Caki2 (cell line): ENCODE measurements around the gene SPTB. TPM values are rescaled to one million over a fixed set of nuclear protein-coding genes. Genes with fewer than 3 reads are reported as not detected.
"Not testable (repeated sequence)": the region's sequence is repeated elsewhere in the genome, so short reads cannot be mapped to it uniquely, and the experiment has no call there.

Source experiments
- DNase-seq: peaks from one replicate; pipeline ENCODE4 v3.0.0-alpha.2; 2015; ENCODE audit warnings: low read depth
- in situ Hi-C: cut with HindIII; loops from 2 replicates; pipeline ENCODE4 v1.10.0; 2016; ENCODE audit warnings: low sequenced_read_pairs, low pct_unique_long_range_greater_than_20kb, mixed read lengths
- total RNA-seq: library from RNA; depleted of rRNA; stranded (reverse); fragments of >200 nt; shearing (Covaris generic); gene quantifications from 2 replicates; pipeline ENCODE4 v1.2.3, GENCODE V29; 2014; ENCODE audit warnings: low replicate concordance

Gene SPTB
- total RNA-seq, 1 experiment from 2014 or later, result 0.17 TPM

GRCh38 chr14:64806202-64806861, 73.4 kb downstream of the SPTB start:
- peak; percentile 62 for DNase-seq
- in situ Hi-C loops, result no loop called here

GRCh38 chr14:64805646-64806045, 74.1 kb downstream of the SPTB start:
- in situ Hi-C loops, DNase-seq: not testable (repeated sequence)

- in situ Hi-C loops, result no loop called here
- no peak for DNase-seq
These were observed 74.9 kb downstream of the SPTB start for GRCh38 chr14:64804754-64805260.

GRCh38 chr14:64801800-64802199, 77.9 kb downstream of the SPTB start:
- no peak for DNase-seq
- in situ Hi-C loops, result no loop called here

GRCh38 chr14:64801046-64801445, 78.7 kb downstream of the SPTB start:
- DNase-seq, result no peak
- in situ Hi-C loops, result no loop called here

- in situ Hi-C loops, result no loop called here
- DNase-seq, result peak; percentile 19
These were observed 79.7 kb downstream of the SPTB start for GRCh38 chr14:64800000-64800399.

GRCh38 chr14:64799555-64799954, 80.2 kb downstream of the SPTB start:
- no peak for DNase-seq
- in situ Hi-C loops, result no loop called here

GRCh38 chr14:64796369-64796768, 83.3 kb downstream of the SPTB start:
- in situ Hi-C loops, result no loop called here
- DNase-seq, result no peak

- in situ Hi-C loops, result no loop called here
- DNase-seq, result no peak
These were observed 83.8 kb downstream of the SPTB start for GRCh38 chr14:64795921-64796320.

- in situ Hi-C loops, result no loop called here
- DNase-seq, result no peak
These were observed 84.5 kb downstream of the SPTB start for GRCh38 chr14:64795211-64795610.

- DNase-seq, result no peak
- in situ Hi-C loops, result no loop called here
These were observed 86.7 kb downstream of the SPTB start for GRCh38 chr14:64792871-64793560.

GRCh38 chr14:64792231-64792630, 87.5 kb downstream of the SPTB start:
- in situ Hi-C loops, result no loop called here
- no peak for DNase-seq

- DNase-seq, result no peak
- in situ Hi-C loops, result no loop called here
These were observed 89.2 kb downstream of the SPTB start for GRCh38 chr14:64790478-64790877.

- in situ Hi-C loops, result no loop called here
These were observed 90.0 kb downstream of the SPTB start for GRCh38 chr14:64789696-64790095.

GRCh38 chr14:64788706-64789105, 91.0 kb downstream of the SPTB start:
- in situ Hi-C loops, result no loop called here
- peak; percentile 33 for DNase-seq

More at GRCh38 chr14:64789696-64790095, 90.0 kb downstream of the SPTB start:
- no peak for DNase-seq

GRCh38 chr14:64787619-64788018, 92.1 kb downstream of the SPTB start:
- in situ Hi-C loops, result no loop called here
- no peak for DNase-seq

GRCh38 chr14:64786296-64787149, 93.2 kb downstream of the SPTB start:
- no peak for DNase-seq
- in situ Hi-C loops, result no loop called here

GRCh38 chr14:64784006-64784405, 95.7 kb downstream of the SPTB start:
- in situ Hi-C loops, result no loop called here

GRCh38 chr14:64782196-64782595, 97.5 kb downstream of the SPTB start:
- DNase-seq, result no peak
- in situ Hi-C loops, result no loop called here

More at GRCh38 chr14:64784006-64784405, 95.7 kb downstream of the SPTB start:
- no peak for DNase-seq
